Stomach (tissue), 9 donors: ENCODE results near the gene IGSF6. TPM values are rescaled to one million over a fixed set of nuclear protein-coding genes. Genes with fewer than 3 reads are reported as not detected.

Experiments
- DNase-seq, 2 donors: peaks; one replicate each; pipeline versions ENCODE4 v3.0.0 to v3.0.0-alpha.2; 2013 to 2019
- H3K27ac ChIP-seq, 5 donors: fragments of 200-600 bp in 4 of 5; sonication (generic) in 4 of 5; one replicate each; pipeline ENCODE4 v1.5.1; 2013 to 2019; ENCODE audit warnings: mild to moderate bottlenecking in 1 of 5, moderate library complexity in 1 of 5
- H3K27me3 ChIP-seq, 3 donors: fragments of 200-600 bp; sonication (generic); one replicate each; pipeline ENCODE4 v1.5.1; 2017 to 2019; ENCODE audit warnings: mixed run types in 1 of 3
- H3K36me3 ChIP-seq, 4 donors: fragments of 200-600 bp; sonication (generic); 1 replicate in 3 of 4; 2 replicates in 1 of 4; pipeline ENCODE4 v1.5.1; 2016 to 2019
- H3K4me1 ChIP-seq, 4 donors: fragments of 200-600 bp; sonication (generic); one replicate each; pipeline ENCODE4 v1.5.1; 2016 to 2019
- H3K4me3 ChIP-seq, 4 donors: fragments of 200-600 bp; sonication (generic) in 3 of 4; one replicate each; pipeline ENCODE4 v1.5.1; 2016 to 2019; ENCODE audit warnings: mild to moderate bottlenecking in 1 of 4
- H3K9me3 ChIP-seq, 4 donors: fragments of 200-600 bp; sonication (generic); one replicate each; pipeline ENCODE4 v1.5.1; 2016 to 2019
- EP300 ChIP-seq: sonication (generic); formaldehyde crosslinking; IDR thresholded peaks from one replicate; pipeline ENCODE4 v1.6.1; 2017; ENCODE audit warnings: antibody characterized with exemption
- POLR2A ChIP-seq, 4 donors: fragments of 450-650 bp; IDR thresholded peaks; one replicate each; pipeline ENCODE4 v1.6.1; 2016; ENCODE audit warnings: antibody characterized with exemption in 4 of 4, control low read depth in 2 of 4, mild to moderate bottlenecking in 1 of 4, moderate library complexity in 1 of 4
- POLR2AphosphoS5 ChIP-seq, 3 donors: sonication (generic); formaldehyde crosslinking; IDR thresholded peaks; one replicate each; pipeline ENCODE4 v1.6.1; 2016; ENCODE audit warnings: antibody characterized with exemption in 3 of 3
- WGBS, 5 donors: extraction: QIAGEN DNeasy Blood & Tissue Kit in 3 of 5; methylation state at CpG; one replicate each; pipeline versions ENCODE4 v1.1.5 to v1.1.7; 2013 to 2018; 5-methylcytosine and 5-hydroxymethylcytosine counted together
- intact Hi-C: fragments of 100-400 bp; cut with DNase I; formaldehyde crosslinking; loops from one replicate; pipeline ENCODE4 v1.15.1; 2023; ENCODE audit warnings: low total_unique reads
- polyA plus RNA-seq, 3 donors: library from polyadenylated mRNA; stranded (reverse); fragments of 200-250 nt; gene quantifications; one replicate each; pipeline ENCODE4 v1.2.3, GENCODE V29; 2013
- total RNA-seq, 5 donors: library from RNA; depleted of rRNA; stranded (reverse); fragments of >200 nt; gene quantifications; one replicate each; pipeline versions ENCODE4 v1.1.0 to v1.2.3, GENCODE V29; 2014 to 2016
- TF ChIP-seq, protein P1 (sequence below), 7 experiments: fragments of 450-650 bp in 4 of 7; fragments of 200-600 bp in 3 of 7; sonication (generic) in 3 of 7; IDR thresholded peaks; one replicate each; pipeline ENCODE4 v1.5.1; 2016 to 2019; ENCODE audit warnings: antibody characterized with exemption in 7 of 7, control low read depth in 2 of 7, mild to moderate bottlenecking in 1 of 7
- donor health status: healthy with polysubstance abuse.
- donor health status: Bipolar disorder and iron deficiency.
- donor health status: healthy.

The IGSF6 gene
- total and polyA plus RNA-seq, 8 donors = 0.73 to 4.1 (median 1.8) TPM; not detected in 3

DNA sequence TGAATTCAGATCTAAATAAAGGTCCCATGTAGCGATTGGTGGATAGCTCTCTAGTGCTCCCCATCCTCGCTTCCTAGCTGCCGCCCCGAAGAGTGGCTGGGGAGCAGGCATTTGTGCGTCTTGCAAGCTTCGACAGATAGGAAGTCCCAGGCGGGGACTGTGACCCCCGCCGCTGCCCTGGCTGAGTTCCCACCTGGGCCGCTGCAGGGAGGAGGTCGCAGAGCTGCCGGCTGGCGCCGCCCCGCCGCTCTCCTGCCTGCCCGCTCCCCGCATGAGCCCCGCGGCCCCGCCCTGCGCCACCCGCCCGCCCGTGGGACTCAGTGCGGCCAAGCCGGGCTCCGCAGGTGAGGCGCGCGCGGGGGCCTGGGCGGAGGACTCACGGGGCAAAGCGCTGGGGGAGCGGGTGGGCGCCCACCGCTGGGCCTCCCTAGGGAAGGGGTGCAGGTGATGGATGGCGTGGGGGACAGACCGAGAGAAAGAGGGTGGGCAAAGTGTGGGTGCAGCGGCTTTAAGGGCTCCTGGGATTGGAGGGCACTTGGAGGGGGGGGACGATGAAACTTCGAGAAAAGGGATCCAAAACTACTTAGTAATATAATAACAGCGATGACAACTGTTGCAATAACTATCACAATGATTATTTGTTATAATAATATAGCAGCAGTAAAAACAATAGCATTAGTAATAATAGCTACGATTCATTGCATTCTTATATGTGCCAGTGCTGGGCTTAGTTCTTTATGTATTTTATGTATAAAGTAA, 11.7 kb upstream of the IGSF6 start, which contains the start of gene OTOA:
Gene OTOA (plus strand): TSS at position 80 of the 759 bp plus-strand sequence. CDS start 14,547 bp downstream, outside the sequence.
- peak in 1 of 2 donors; percentile 56 for DNase-seq
- H3K27ac ChIP-seq = no peak within 1 kb of the TSS
- no peak for TF ChIP-seq POLR2A (IDR thresholded peaks at IDR 0.05)
- intact Hi-C loops = no loop called here
- peaks cover 5 to 11% (median 9%) of the 10 kb centered on the region in 4 donors for H3K4me1 ChIP-seq
- H3K36me3 ChIP-seq = no peaks in the 10 kb centered on the region
- peaks cover 0 to 40% (median 21%) of the 10 kb centered on the region in 3 donors for H3K27me3 ChIP-seq
- WGBS, 5 donors = 9 to 19% (median 11%) methylated on average over 21 to 45 of the region's 45 CpGs
- peak within 1 kb of the TSS; percentile 33 to 42 (median 34) for H3K4me3 ChIP-seq
- H3K9me3 ChIP-seq = no peaks in the 10 kb centered on the region

DNA sequence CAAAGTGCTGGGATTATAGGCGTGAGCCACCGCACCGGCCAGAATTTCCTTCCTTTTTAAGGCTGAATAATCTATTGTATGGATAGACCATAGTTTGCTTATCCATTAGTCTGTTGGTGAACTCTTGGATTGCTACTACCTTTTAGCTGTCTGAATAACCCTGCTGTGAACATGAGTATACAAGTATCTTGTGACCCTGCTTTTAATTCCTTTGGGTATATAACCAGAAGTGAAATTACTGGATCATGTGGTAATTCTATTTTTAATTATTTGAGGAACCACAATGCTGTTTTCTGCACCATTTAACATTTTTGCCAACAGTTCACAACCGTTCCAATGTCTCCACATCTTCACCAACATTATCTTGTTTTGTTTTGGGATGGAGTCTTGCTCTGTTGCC, 6.7 kb upstream of the IGSF6 start:
- intact Hi-C loops = no loop called here
- TF ChIP-seq POLR2AphosphoS5 (IDR thresholded peaks at IDR 0.05) (no peak), POLR2A (IDR thresholded peaks at IDR 0.05) (no peak), EP300 (no peak)
- TF ChIP-seq, protein P1, sequence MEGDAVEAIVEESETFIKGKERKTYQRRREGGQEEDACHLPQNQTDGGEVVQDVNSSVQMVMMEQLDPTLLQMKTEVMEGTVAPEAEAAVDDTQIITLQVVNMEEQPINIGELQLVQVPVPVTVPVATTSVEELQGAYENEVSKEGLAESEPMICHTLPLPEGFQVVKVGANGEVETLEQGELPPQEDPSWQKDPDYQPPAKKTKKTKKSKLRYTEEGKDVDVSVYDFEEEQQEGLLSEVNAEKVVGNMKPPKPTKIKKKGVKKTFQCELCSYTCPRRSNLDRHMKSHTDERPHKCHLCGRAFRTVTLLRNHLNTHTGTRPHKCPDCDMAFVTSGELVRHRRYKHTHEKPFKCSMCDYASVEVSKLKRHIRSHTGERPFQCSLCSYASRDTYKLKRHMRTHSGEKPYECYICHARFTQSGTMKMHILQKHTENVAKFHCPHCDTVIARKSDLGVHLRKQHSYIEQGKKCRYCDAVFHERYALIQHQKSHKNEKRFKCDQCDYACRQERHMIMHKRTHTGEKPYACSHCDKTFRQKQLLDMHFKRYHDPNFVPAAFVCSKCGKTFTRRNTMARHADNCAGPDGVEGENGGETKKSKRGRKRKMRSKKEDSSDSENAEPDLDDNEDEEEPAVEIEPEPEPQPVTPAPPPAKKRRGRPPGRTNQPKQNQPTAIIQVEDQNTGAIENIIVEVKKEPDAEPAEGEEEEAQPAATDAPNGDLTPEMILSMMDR (IDR thresholded peaks at IDR 0.05) = no peak
- H3K27me3 ChIP-seq = peaks cover 0 to 12% (median 6%) of the 10 kb centered on the region in 3 donors
- WGBS, 5 donors = 89 to 94% (median 93%) methylated on average over 4 of the region's 4 CpGs
- H3K36me3 ChIP-seq = peaks cover 0 to 20% (median 17%) of the 10 kb centered on the region in 4 donors
- H3K4me3 ChIP-seq = no peak overlapping the region
- no peaks in the 10 kb centered on the region for H3K9me3 ChIP-seq
- no peak overlapping the region for H3K27ac ChIP-seq
- no peak for DNase-seq
- peaks cover 3 to 27% (median 14%) of the 10 kb centered on the region in 4 donors for H3K4me1 ChIP-seq

DNA sequence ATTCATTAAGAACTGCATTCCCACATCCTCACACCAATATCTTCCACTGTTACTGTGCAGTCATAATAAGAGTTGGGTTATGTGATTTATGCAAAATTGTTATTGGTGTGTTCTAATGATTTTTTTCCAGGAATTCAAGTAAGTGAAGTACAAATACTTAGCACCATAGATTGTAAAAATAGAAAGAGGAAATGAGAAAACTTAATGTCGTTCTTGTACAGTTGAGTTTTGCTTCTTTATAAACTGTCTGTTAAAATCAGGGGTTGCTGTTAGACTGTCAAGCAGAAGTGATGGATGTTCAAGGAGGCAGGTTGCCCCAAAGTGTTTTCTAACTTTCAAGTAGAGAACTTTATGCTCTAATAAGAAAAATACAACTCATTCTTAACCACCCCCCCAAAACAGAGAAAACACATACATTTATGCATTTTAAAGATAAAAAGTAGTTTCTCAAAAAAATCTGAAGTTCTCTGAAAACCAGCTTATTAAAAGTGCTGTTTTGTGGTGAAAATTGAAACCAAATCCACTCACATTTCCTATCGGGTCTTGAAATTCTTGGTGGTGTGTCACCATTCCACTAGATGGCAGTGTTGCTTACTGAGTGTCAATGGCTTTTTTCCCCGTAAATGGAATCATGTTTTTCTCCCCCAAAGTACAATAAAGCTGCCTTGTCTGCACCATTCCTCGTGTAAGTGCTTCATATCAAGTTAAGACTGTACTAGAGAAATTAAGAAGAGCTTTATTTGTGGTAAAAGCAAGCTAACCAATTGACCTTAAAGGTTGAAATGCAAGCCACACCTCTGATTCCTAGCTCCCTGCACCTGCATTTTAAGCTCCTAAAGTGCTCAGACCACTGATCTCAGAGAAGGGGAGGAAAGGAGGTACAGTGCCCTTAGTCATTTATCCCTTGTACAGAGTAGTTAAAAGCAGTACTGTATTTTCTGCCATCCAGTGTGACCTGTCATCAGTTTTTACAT, 4.7 kb upstream of the IGSF6 start:
- H3K27me3 ChIP-seq = no peaks in the 10 kb centered on the region
- H3K36me3 ChIP-seq = peaks cover 0 to 20% (median 17%) of the 10 kb centered on the region in 4 donors
- peak in 1 of 2 donors; percentile 77 for DNase-seq
- H3K27ac ChIP-seq = peak overlapping the region in 1 of 5 donors; percentile 20
- TF ChIP-seq, protein P1 (IDR thresholded peaks at IDR 0.05) = peak in 5 of 7 experiments; percentile 50 to 78 (median 69)
- no peak for TF ChIP-seq POLR2A (IDR thresholded peaks at IDR 0.05)
- intact Hi-C loops = no loop called here
- H3K4me1 ChIP-seq = peaks cover 0 to 29% (median 8%) of the 10 kb centered on the region in 4 donors
- H3K4me3 ChIP-seq = no peak overlapping the region
- WGBS, 5 donors = 10 to 16% (median 13%) methylated on average over 4 of the region's 4 CpGs
- H3K9me3 ChIP-seq = no peaks in the 10 kb centered on the region

DNA sequence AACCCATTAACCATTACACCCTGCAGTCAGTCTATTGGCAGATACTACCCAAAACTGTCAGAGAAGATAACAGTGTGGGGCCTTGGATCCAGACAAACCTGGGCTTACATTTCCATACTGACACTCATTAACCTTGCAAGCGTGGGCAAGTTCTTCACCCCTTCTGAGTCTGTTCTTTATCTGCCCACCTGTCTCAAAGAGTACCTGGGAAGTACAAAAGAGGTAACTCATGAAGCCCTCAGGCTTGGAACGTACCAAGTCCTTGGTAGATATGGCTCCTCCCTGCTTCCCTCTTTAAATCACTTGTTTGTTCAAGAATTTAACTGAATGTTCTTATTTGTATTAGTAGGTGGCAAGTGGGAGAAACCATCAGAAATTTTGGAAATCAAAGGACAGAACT, 2.5 kb upstream of the IGSF6 start:
- intact Hi-C loops = no loop called here
- H3K27me3 ChIP-seq = no peaks in the 10 kb centered on the region
- TF ChIP-seq, protein P1 (IDR thresholded peaks at IDR 0.05) = no peak
- no peak for TF ChIP-seq POLR2AphosphoS5 (IDR thresholded peaks at IDR 0.05)
- no peak for TF ChIP-seq EP300
- no peak for TF ChIP-seq POLR2A (IDR thresholded peaks at IDR 0.05)
- H3K4me1 ChIP-seq = peaks cover 0 to 32% (median 8%) of the 10 kb centered on the region in 4 donors
- no peaks in the 10 kb centered on the region for H3K9me3 ChIP-seq
- H3K36me3 ChIP-seq = peaks cover 0 to 20% (median 17%) of the 10 kb centered on the region in 4 donors
- no peak overlapping the region for H3K27ac ChIP-seq
- no peak overlapping the region for H3K4me3 ChIP-seq
- DNase-seq = no peak
- WGBS, 5 donors = 51 to 82% (median 73%) methylated on average over 2 of the region's 2 CpGs
